ENCODE results near the gene ATP5F1D. TPM values are rescaled to one million over a fixed set of nuclear protein-coding genes. Genes with fewer than 3 reads are reported as not detected.

Gene ATP5F1D
- total and polyA plus RNA-seq, 4 donors: 17.4 to 219 (median 144) TPM

DNA sequence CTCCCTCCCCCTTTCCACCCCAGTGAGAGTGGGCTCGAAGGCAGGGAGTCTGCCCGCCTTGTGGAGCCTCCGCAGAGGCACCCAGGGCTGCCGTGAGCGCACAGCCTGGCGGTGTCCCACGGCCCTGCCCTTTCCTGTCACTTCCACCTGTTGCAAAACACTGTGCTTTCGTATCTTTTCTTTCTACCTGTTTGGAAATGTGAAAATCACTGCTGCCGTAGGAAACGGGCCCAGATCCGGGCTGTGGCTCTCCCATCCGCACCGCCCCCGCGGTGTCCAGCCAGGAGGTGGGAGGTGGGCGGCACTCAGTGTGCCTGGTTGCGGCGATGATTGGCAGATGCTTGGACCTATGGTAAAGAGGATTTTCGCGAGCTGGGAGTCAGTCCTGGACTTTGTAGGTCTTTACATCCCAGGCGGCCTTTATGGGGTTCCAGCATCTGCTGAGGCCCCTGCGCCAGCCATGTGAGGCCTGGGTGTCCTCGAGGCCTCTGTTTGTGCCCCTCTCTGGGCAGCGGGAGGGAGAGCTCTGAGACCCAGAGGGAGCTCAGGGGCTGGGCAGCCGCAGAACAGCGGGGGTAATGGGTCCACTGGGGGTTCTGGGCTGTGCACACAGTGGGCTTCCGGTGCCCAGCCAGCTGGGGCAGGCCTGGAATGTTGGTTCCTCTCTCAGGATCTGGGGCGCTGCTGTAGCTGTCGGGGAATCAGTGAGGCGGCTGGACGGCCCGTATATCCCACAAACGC, 29.9 kb upstream of the ATP5F1D start:
- Histone ChIP-seq H3K27me3 (ENCODE audit: control insufficient read depth, insufficient read depth, low read length) (no peaks in the 10 kb centered on the region), H3K4me3 (ENCODE audit: low read depth, low read length) (no peak overlapping the region), H3K4me1 (ENCODE audit: control insufficient read depth, insufficient read depth, low read length) (peaks cover 88% of the 10 kb centered on the region), H3K9me3 (ENCODE audit: control insufficient read depth, insufficient read depth, low read length) (no peaks in the 10 kb centered on the region), H3K27ac (ENCODE audit: low read depth, low read length) (no peak overlapping the region), H3K36me3 (ENCODE audit: control insufficient read depth, insufficient read depth, low read length) (peaks cover 76% of the 10 kb centered on the region)
- WGBS (ENCODE audit: insufficient coverage): 77% methylated on average over 26 of the region's 33 CpGs
- no peak for DNase-seq (ENCODE audit: low read depth in 4 of 6, low spot score in 6 of 6)

DNA sequence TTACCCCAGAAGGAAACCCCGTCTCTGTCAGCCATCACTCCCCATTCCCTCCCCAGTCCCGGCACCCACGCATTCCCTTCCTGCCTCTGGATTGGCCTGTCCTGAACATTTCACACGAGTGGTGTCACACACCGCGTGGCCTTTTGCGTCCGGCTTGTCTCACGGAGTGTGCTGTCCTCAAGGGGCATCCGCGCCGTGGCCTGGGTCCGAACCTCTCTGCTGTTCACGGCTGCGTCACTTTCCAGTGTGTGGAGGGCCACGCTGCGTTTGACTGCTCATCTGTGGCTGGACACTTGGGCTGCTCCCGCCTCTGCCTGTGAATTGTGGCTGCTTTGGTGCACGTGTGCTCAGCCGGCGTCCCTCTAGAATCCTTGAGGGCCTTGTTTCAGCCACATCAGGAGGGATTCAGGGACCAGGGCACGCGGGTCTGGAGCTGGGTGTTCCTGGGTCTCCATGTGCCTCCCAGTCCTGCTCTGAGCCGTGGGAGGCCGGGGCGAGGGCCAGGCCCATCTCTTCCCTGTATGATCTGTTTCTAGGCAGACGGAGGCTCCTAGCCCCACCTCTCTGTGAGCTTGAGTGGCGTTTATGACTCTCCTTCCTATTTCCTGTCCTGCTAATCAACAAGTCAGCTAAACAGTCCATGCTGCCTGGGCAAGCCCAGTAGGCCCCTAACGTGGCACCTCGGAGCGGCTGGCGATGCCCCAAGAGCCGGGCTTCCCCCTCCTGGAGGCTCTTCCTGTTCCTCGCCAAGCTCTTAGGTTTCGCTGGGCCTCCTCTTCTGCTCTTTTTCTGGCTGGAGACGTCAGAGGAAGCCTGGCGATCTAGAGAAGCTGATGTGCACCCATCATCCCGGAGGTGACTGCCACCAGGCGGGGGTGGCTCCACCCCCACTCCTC, 27.9 kb upstream of the ATP5F1D start:
- Histone ChIP-seq H3K4me3 (ENCODE audit: low read depth, low read length) (no peak overlapping the region), H3K9me3 (ENCODE audit: control insufficient read depth, insufficient read depth, low read length) (no peaks in the 10 kb centered on the region), H3K27me3 (ENCODE audit: control insufficient read depth, insufficient read depth, low read length) (no peaks in the 10 kb centered on the region), H3K36me3 (ENCODE audit: control insufficient read depth, insufficient read depth, low read length) (peaks cover 79% of the 10 kb centered on the region), H3K27ac (ENCODE audit: low read depth, low read length) (peak overlapping the region; percentile 62), H3K4me1 (ENCODE audit: control insufficient read depth, insufficient read depth, low read length) (peaks cover 79% of the 10 kb centered on the region)
- peak in 1 of 6 donors; percentile 39 for DNase-seq (ENCODE audit: low read depth in 4 of 6, low spot score in 6 of 6)
- WGBS (ENCODE audit: insufficient coverage): 64% methylated on average over 39 of the region's 39 CpGs

- WGBS (ENCODE audit: insufficient coverage): 72% methylated on average over 17 of the region's 21 CpGs
These were observed 27.2 kb upstream of the ATP5F1D start for GRCh38 chr19:1214299-1214861.

GRCh38 chr19:1214862-1215731, 26.5 kb upstream of the ATP5F1D start:
- Histone ChIP-seq H3K27me3 (ENCODE audit: control insufficient read depth, insufficient read depth, low read length) (no peaks in the 10 kb centered on the region), H3K27ac (ENCODE audit: low read depth, low read length) (peak overlapping the region; percentile 62), H3K36me3 (ENCODE audit: control insufficient read depth, insufficient read depth, low read length) (peaks cover 76% of the 10 kb centered on the region), H3K4me1 (ENCODE audit: control insufficient read depth, insufficient read depth, low read length) (peaks cover 68% of the 10 kb centered on the region), H3K9me3 (ENCODE audit: control insufficient read depth, insufficient read depth, low read length) (no peaks in the 10 kb centered on the region), H3K4me3 (ENCODE audit: low read depth, low read length) (no peak overlapping the region)
- 52% methylated on average over 24 of the region's 26 CpGs for WGBS (ENCODE audit: insufficient coverage)
- DNase-seq (ENCODE audit: low read depth in 4 of 6, low spot score in 6 of 6): peak in 1 of 6 donors; percentile 74

More at GRCh38 chr19:1214299-1214861, 27.2 kb upstream of the ATP5F1D start:
- Histone ChIP-seq H3K9me3 (ENCODE audit: control insufficient read depth, insufficient read depth, low read length) (no peaks in the 10 kb centered on the region), H3K27me3 (ENCODE audit: control insufficient read depth, insufficient read depth, low read length) (no peaks in the 10 kb centered on the region), H3K27ac (ENCODE audit: low read depth, low read length) (peak overlapping the region; percentile 62), H3K4me3 (ENCODE audit: low read depth, low read length) (no peak overlapping the region), H3K4me1 (ENCODE audit: control insufficient read depth, insufficient read depth, low read length) (peaks cover 72% of the 10 kb centered on the region), H3K36me3 (ENCODE audit: control insufficient read depth, insufficient read depth, low read length) (peaks cover 78% of the 10 kb centered on the region)
- no peak for DNase-seq (ENCODE audit: low read depth in 4 of 6, low spot score in 6 of 6)

- 88% methylated on average over 9 of the region's 12 CpGs for WGBS (ENCODE audit: insufficient coverage)
- DNase-seq (ENCODE audit: low read depth in 4 of 6, low spot score in 6 of 6): no peak
- no peak overlapping the region for H3K27ac ChIP-seq (ENCODE audit: low read depth, low read length)
- no peaks in the 10 kb centered on the region for H3K9me3 ChIP-seq (ENCODE audit: control insufficient read depth, insufficient read depth, low read length)
- H3K4me3 ChIP-seq (ENCODE audit: low read depth, low read length): no peak overlapping the region
- peaks cover 60% of the 10 kb centered on the region for H3K4me1 ChIP-seq (ENCODE audit: control insufficient read depth, insufficient read depth, low read length)
- H3K36me3 ChIP-seq (ENCODE audit: control insufficient read depth, insufficient read depth, low read length): peaks cover 80% of the 10 kb centered on the region
- H3K27me3 ChIP-seq (ENCODE audit: control insufficient read depth, insufficient read depth, low read length): no peaks in the 10 kb centered on the region
These were observed 24.8 kb upstream of the ATP5F1D start for GRCh38 chr19:1216756-1217155.

- Histone ChIP-seq H3K9me3 (ENCODE audit: control insufficient read depth, insufficient read depth, low read length) (no peaks in the 10 kb centered on the region), H3K4me1 (ENCODE audit: control insufficient read depth, insufficient read depth, low read length) (peaks cover 60% of the 10 kb centered on the region), H3K4me3 (ENCODE audit: low read depth, low read length) (no peak overlapping the region), H3K36me3 (ENCODE audit: control insufficient read depth, insufficient read depth, low read length) (peaks cover 80% of the 10 kb centered on the region), H3K27me3 (ENCODE audit: control insufficient read depth, insufficient read depth, low read length) (no peaks in the 10 kb centered on the region), H3K27ac (ENCODE audit: low read depth, low read length) (no peak overlapping the region)
- DNase-seq (ENCODE audit: low read depth in 4 of 6, low spot score in 6 of 6): no peak
- 90% methylated on average over 14 of the region's 15 CpGs for WGBS (ENCODE audit: insufficient coverage)
These were observed 24.2 kb upstream of the ATP5F1D start for GRCh38 chr19:1217366-1217765.

DNA sequence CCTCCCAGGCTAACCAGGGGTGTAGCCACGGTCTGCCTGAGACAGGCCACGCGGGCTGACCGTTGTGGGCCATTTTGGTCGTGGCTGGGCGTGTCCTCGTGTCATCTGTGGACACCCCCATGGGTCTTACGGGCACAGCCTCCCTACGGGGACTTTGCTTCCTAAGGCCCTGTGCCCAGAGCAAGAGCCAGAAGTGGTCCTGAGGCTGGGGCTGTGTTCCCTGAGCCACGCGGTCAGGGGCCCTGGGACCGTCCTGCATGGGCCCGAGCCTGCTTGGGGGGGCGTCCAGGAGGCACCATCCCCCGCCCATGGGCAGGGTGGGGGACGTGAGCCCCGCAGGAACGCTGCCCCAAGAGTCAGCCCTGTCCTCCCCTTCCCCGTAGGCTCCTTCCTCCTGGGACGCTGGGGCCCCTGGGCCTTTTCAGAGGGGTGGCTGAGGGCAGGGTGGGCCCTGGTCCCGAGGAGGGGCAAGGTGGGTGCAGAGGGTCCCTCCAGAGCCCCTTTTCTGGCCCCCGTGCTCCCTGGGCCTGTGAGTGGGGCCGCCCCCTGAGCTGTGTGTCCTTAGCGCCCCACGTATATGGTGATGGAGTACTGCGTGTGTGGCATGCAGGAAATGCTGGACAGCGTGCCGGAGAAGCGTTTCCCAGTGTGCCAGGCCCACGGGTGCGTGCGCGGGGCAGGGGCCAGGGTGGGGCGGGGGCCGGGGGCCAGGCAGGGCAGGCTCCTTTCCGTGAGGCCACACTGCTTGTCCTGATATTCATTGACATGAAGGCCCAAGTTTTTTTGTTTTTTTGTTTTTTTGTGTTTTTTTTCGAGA, 22.6 kb upstream of the ATP5F1D start:
- no peak for DNase-seq (ENCODE audit: low read depth in 4 of 6, low spot score in 6 of 6)
- Histone ChIP-seq H3K27me3 (ENCODE audit: control insufficient read depth, insufficient read depth, low read length) (no peaks in the 10 kb centered on the region), H3K9me3 (ENCODE audit: control insufficient read depth, insufficient read depth, low read length) (no peaks in the 10 kb centered on the region), H3K27ac (ENCODE audit: low read depth, low read length) (no peak overlapping the region), H3K36me3 (ENCODE audit: control insufficient read depth, insufficient read depth, low read length) (peaks cover 83% of the 10 kb centered on the region), H3K4me1 (ENCODE audit: control insufficient read depth, insufficient read depth, low read length) (peaks cover 51% of the 10 kb centered on the region), H3K4me3 (ENCODE audit: low read depth, low read length) (no peak overlapping the region)
- 93% methylated on average over 32 of the region's 37 CpGs for WGBS (ENCODE audit: insufficient coverage)

- Histone ChIP-seq H3K36me3 (ENCODE audit: control insufficient read depth, insufficient read depth, low read length) (peaks cover 83% of the 10 kb centered on the region), H3K4me1 (ENCODE audit: control insufficient read depth, insufficient read depth, low read length) (peaks cover 42% of the 10 kb centered on the region), H3K4me3 (ENCODE audit: low read depth, low read length) (no peak overlapping the region), H3K27ac (ENCODE audit: low read depth, low read length) (no peak overlapping the region), H3K27me3 (ENCODE audit: control insufficient read depth, insufficient read depth, low read length) (no peaks in the 10 kb centered on the region), H3K9me3 (ENCODE audit: control insufficient read depth, insufficient read depth, low read length) (no peaks in the 10 kb centered on the region)
- no peak for DNase-seq (ENCODE audit: low read depth in 4 of 6, low spot score in 6 of 6)
- 93% methylated on average over 19 of the region's 19 CpGs for WGBS (ENCODE audit: insufficient coverage)
These were observed 21.6 kb upstream of the ATP5F1D start for GRCh38 chr19:1219786-1220476.
